Measurements from ENCODE around the gene ICE2. TPM values are rescaled to one million over a fixed set of nuclear protein-coding genes. Genes with fewer than 3 reads are reported as not detected.

ICE2 gene
- total RNA-seq, 1 experiment from 2014 or later: 62.8 TPM

GRCh38 chr15:60486742-60487141 lies 7.8 kb upstream of the ICE2 start:
- ChIA-PET RAD21 (ENCODE audit: low non-redundant PET in 1 of 2, low total read pairs in 2 of 2, uncharacterized antibody in 2 of 2, unreplicated experiment in 2 of 2) (no interaction called here), POLR2A (no interaction called here), CTCF (no interaction called here)
- no peak overlapping the region for H3K4me3 ChIP-seq (replicated peaks in 1 of 2; ENCODE audit: low read depth in 1 of 2, low read length in 2 of 2)
- TF ChIP-seq POLR2AphosphoS5 (IDR thresholded peaks at IDR 0.05; ENCODE audit: low read depth, low read length) (no peak), CBX3 (IDR thresholded peaks at IDR 0.05; ENCODE audit: low read depth) (no peak), YY1 (IDR thresholded peaks at IDR 0.05; ENCODE audit: extremely low read depth, insufficient replicate concordance, low read depth, low read length) (no peak), EGR1 (IDR thresholded peaks at IDR 0.05; ENCODE audit: low read depth) (no peak), SIN3A (IDR thresholded peaks at IDR 0.05; ENCODE audit: low read depth) (no peak), JUND (IDR thresholded peaks at IDR 0.05) (no peak), SRF (IDR thresholded peaks at IDR 0.05; ENCODE audit: low read depth) (no peak), EZH2 (IDR thresholded peaks at IDR 0.05) (no peak), POLR2A (IDR thresholded peaks at IDR 0.05; ENCODE audit: borderline replicate concordance, extremely low read depth, insufficient read depth, insufficient read length) (no peak)
- BruUV-seq (replicated peaks): no TSS peak
- H2AFZ ChIP-seq (ENCODE audit: low read depth, low read length, poor library complexity, severe bottlenecking): no peak overlapping the region
- H3K27ac ChIP-seq (ENCODE audit: low read depth, low read length): no peak overlapping the region
- no peaks in the 10 kb centered on the region for H4K20me1 ChIP-seq (ENCODE audit: insufficient read depth)
- H3K9ac ChIP-seq (ENCODE audit: low read length): no peak overlapping the region
- H3K4me1 ChIP-seq (ENCODE audit: control insufficient read depth in 1 of 2, insufficient read depth in 2 of 2, low read length in 2 of 2): no peaks in the 10 kb centered on the region
- no peaks in the 10 kb centered on the region for H3K9me2 ChIP-seq (ENCODE audit: insufficient read depth)
- ATAC-seq (no peak), DNase-seq (ENCODE audit: low read depth, low spot score) (no peak)
- H3K9me3 ChIP-seq (ENCODE audit: control insufficient read depth in 1 of 2, insufficient read depth in 1 of 2, low read depth in 1 of 2, low read length in 2 of 2): no peaks in the 10 kb centered on the region
- no peaks in the 10 kb centered on the region for H3K27me3 ChIP-seq (ENCODE audit: insufficient read depth, low read length)
- no peak overlapping the region for H3K4me2 ChIP-seq (ENCODE audit: low read length)
- H3K79me2 ChIP-seq (ENCODE audit: insufficient read depth, low read length): no peaks in the 10 kb centered on the region
- no peaks in the 10 kb centered on the region for H3K36me3 ChIP-seq (ENCODE audit: control insufficient read depth in 1 of 2, insufficient read depth in 2 of 2, low read length in 2 of 2)
- intact Hi-C loops (cut with micrococcal nuclease): no loop called here

GRCh38 chr15:60485365-60486055 lies 6.6 kb upstream of the ICE2 start:
- Histone ChIP-seq H3K4me2 (ENCODE audit: low read length) (no peak overlapping the region), H3K9me3 (ENCODE audit: control insufficient read depth in 1 of 2, insufficient read depth in 1 of 2, low read depth in 1 of 2, low read length in 2 of 2) (no peaks in the 10 kb centered on the region), H3K4me1 (ENCODE audit: control insufficient read depth in 1 of 2, insufficient read depth in 2 of 2, low read length in 2 of 2) (no peaks in the 10 kb centered on the region), H3K27me3 (ENCODE audit: insufficient read depth, low read length) (no peaks in the 10 kb centered on the region), H3K9ac (ENCODE audit: low read length) (no peak overlapping the region), H3K79me2 (ENCODE audit: insufficient read depth, low read length) (no peaks in the 10 kb centered on the region), H4K20me1 (ENCODE audit: insufficient read depth) (no peaks in the 10 kb centered on the region), H3K36me3 (ENCODE audit: control insufficient read depth in 1 of 2, insufficient read depth in 2 of 2, low read length in 2 of 2) (no peaks in the 10 kb centered on the region), H2AFZ (ENCODE audit: low read depth, low read length, poor library complexity, severe bottlenecking) (no peak overlapping the region), H3K9me2 (ENCODE audit: insufficient read depth) (no peaks in the 10 kb centered on the region), H3K27ac (ENCODE audit: low read depth, low read length) (no peak overlapping the region), H3K4me3 (replicated peaks in 1 of 2; ENCODE audit: low read depth in 1 of 2, low read length in 2 of 2) (no peak overlapping the region)
- no TSS peak for BruUV-seq (replicated peaks)
- intact Hi-C loops (cut with micrococcal nuclease): no loop called here
- no peak for DNase-seq (ENCODE audit: low read depth, low spot score)
- ChIA-PET CTCF (no interaction called here), RAD21 (ENCODE audit: low non-redundant PET in 1 of 2, low total read pairs in 2 of 2, uncharacterized antibody in 2 of 2, unreplicated experiment in 2 of 2) (no interaction called here), POLR2A (no interaction called here)
- TF ChIP-seq SIN3A (IDR thresholded peaks at IDR 0.05; ENCODE audit: low read depth) (no peak), SP1 (IDR thresholded peaks at IDR 0.05; ENCODE audit: low read depth) (no peak), EZH2phosphoT487 (IDR thresholded peaks at IDR 0.05; ENCODE audit: borderline replicate concordance) (no peak)
- ATAC-seq: no peak

All from HCT116 (cell line).